ENCODE measurements around the gene OSBPL7.

- no peak for TF ChIP-seq CTCF (IDR thresholded peaks at IDR 0.05; ENCODE audit: low read depth, low read length, poor library complexity, severe bottlenecking)
- TF ChIP-seq EZH2phosphoT487 (IDR thresholded peaks at IDR 0.05; ENCODE audit: borderline replicate concordance, low read length) = no peak
Measured at GRCh38 chr17:47815106-47815918, 6.3 kb downstream of the OSBPL7 start.

All from DOHH2 (cell line).